MM.1S (cell line): ENCODE data around the gene NCSTN.

Source experiments
- DNase-seq: peaks from one replicate; pipeline ENCODE4 v3.0.0-alpha.2; 2015
- H2AFZ ChIP-seq: fragments of 300-600 bp; sonication (generic); 2 replicates; pipeline ENCODE4 v1.6.0; 2016; ENCODE audit warnings: antibody characterized with exemption, low read length
- H3F3A ChIP-seq: fragments of 300-600 bp; sonication (generic); 2 replicates; pipeline ENCODE4 v1.6.1; 2016; ENCODE audit warnings: mild to moderate bottlenecking, antibody characterized with exemption, low read length, moderate library complexity, mixed read lengths; ENCODE audit not compliant: insufficient read depth
- H3K27ac ChIP-seq: fragments of 300-600 bp; sonication (generic); 2 replicates; pipeline ENCODE4 v1.5.1; 2016; ENCODE audit warnings: mild to moderate bottlenecking, low read length
- H3K27me3 ChIP-seq: fragments of 300-600 bp; sonication (generic); replicated peaks from 2 replicates; pipeline ENCODE4 v1.6.0; 2016; ENCODE audit warnings: low read length; ENCODE audit not compliant: insufficient read depth
- H3K36me3 ChIP-seq: fragments of 300-600 bp; sonication (generic); replicated peaks from 2 replicates; pipeline ENCODE4 v1.6.1; 2016; ENCODE audit warnings: mild to moderate bottlenecking, low read length, mixed read lengths; ENCODE audit not compliant: insufficient read depth
- H3K4me1 ChIP-seq: fragments of 300-600 bp; sonication (generic); 2 replicates; pipeline ENCODE4 v1.6.1; 2016; ENCODE audit warnings: low read length, mixed read lengths
- H3K4me2 ChIP-seq: fragments of 300-600 bp; sonication (generic); 2 replicates; pipeline ENCODE4 v1.6.0; 2016; ENCODE audit warnings: low read depth, low read length
- H3K4me3 ChIP-seq: fragments of 300-600 bp; sonication (generic); 2 replicates; pipeline ENCODE4 v1.5.1; 2016; ENCODE audit warnings: low read length, mixed read lengths
- H3K79me2 ChIP-seq: fragments of 300-600 bp; sonication (generic); 2 replicates; pipeline ENCODE4 v1.6.1; 2016; ENCODE audit warnings: mixed run types, low read length, mixed read lengths
- H3K9ac ChIP-seq: fragments of 300-600 bp; sonication (generic); 2 replicates; pipeline ENCODE4 v1.6.1; 2016; ENCODE audit warnings: low read length, mixed read lengths
- H3K9me2 ChIP-seq: fragments of 300-600 bp; sonication (generic); replicated peaks from 2 replicates; pipeline ENCODE4 v1.6.1; 2016; ENCODE audit warnings: mild to moderate bottlenecking, low read length, mixed read lengths; ENCODE audit not compliant: insufficient read depth
- H3K9me3 ChIP-seq: fragments of 300-600 bp; sonication (generic); replicated peaks from 2 replicates; pipeline ENCODE4 v1.6.1; 2016; ENCODE audit warnings: mild to moderate bottlenecking, low read length, mixed read lengths; ENCODE audit not compliant: insufficient read depth
- H4K20me1 ChIP-seq: fragments of 300-600 bp; sonication (generic); 2 replicates; pipeline ENCODE4 v1.6.1; 2016; ENCODE audit warnings: mild to moderate bottlenecking, low read length, moderate library complexity, mixed read lengths; ENCODE audit not compliant: insufficient read depth
- CTCF ChIP-seq: fragments of 300-600 bp; sonication (generic); IDR thresholded peaks from 2 replicates; pipeline ENCODE4 v1.5.1; 2016; ENCODE audit warnings: antibody characterized with exemption, low read length, mixed read lengths
- EZH2 ChIP-seq: fragments of 300-600 bp; sonication (generic); optimal IDR thresholded peaks from 2 replicates; pipeline ENCODE3; 2017; ENCODE audit warnings: low read depth, mild to moderate bottlenecking, antibody characterized with exemption, low read length, mixed read lengths
- EZH2phosphoT487 ChIP-seq: fragments of 300-600 bp; sonication (generic); IDR thresholded peaks from 2 replicates; pipeline ENCODE4 v1.6.1; 2018; ENCODE audit warnings: antibody characterized with exemption, low read length

NCSTN gene

DNA sequence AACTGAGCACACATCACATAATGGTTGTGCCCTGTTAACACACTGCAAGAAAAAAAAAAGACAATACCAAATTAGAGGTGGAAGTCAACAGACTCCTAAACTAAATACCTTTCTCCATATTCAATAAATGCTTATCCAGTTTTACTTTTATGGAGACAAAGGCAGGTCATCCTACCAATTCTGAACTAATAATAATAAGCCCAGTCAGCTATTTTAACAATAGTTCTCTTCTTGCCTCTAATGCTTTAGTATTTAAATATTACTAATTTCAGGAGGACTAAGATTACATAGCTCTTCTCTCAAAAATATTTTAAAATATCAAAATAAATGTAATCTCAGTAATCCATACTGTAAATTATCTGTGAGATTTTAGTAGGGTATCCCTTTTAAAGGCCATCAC, 10.7 kb upstream of the NCSTN start:
- H3K79me2 ChIP-seq, result 0 out of 2 replicates have a peak, but pooled peaks cover 16% of the 10 kb centered on the region
- no peak overlapping the region for H2AFZ ChIP-seq
- H3K9me3 ChIP-seq, result no peaks in the 10 kb centered on the region
- H3K36me3 ChIP-seq, result peaks cover 25% of the 10 kb centered on the region; the same call in 1 of the 2 replicates
- H4K20me1 ChIP-seq, result no peaks in the 10 kb centered on the region
- no peaks in the 10 kb centered on the region for H3K4me1 ChIP-seq
- no peaks in the 10 kb centered on the region for H3F3A ChIP-seq
- no peak overlapping the region for H3K9ac ChIP-seq
- H3K27ac ChIP-seq, result no peak overlapping the region
- TF ChIP-seq EZH2phosphoT487 (no peak), CTCF (no peak), EZH2 (no peak)
- H3K4me2 ChIP-seq, result no peak overlapping the region
- H3K4me3 ChIP-seq, result no peak overlapping the region
- no peaks in the 10 kb centered on the region for H3K27me3 ChIP-seq
- no peaks in the 10 kb centered on the region for H3K9me2 ChIP-seq
- no peak for DNase-seq

- Histone ChIP-seq H3K27me3 (no peaks in the 10 kb centered on the region), H2AFZ (no peak overlapping the region), H3K9ac (no peak overlapping the region), H3K27ac (no peak overlapping the region), H3K36me3 (peaks cover 13% of the 10 kb centered on the region; the same call in 1 of the 2 replicates), H3F3A (no peaks in the 10 kb centered on the region), H3K79me2 (peaks cover 69% of the 10 kb centered on the region), H3K9me3 (no peaks in the 10 kb centered on the region), H3K4me2 (no peak overlapping the region), H3K4me1 (no peaks in the 10 kb centered on the region), H3K4me3 (no peak overlapping the region), H4K20me1 (no peaks in the 10 kb centered on the region), H3K9me2 (no peaks in the 10 kb centered on the region)
- TF ChIP-seq CTCF, result no peak
- no peak for DNase-seq
Observed at GRCh38 chr1:160338580-160338979, 4.6 kb upstream of the NCSTN start.

GRCh38 chr1:160340146-160340545, 3.0 kb upstream of the NCSTN start:
- Histone ChIP-seq H3K4me2 (no peak overlapping the region), H3K27ac (no peak overlapping the region), H4K20me1 (no peaks in the 10 kb centered on the region), H3K27me3 (no peaks in the 10 kb centered on the region), H3K79me2 (peaks cover 80% of the 10 kb centered on the region), H3K9me2 (no peaks in the 10 kb centered on the region), H3F3A (0 out of 2 replicates have a peak, but pooled peaks cover 4% of the 10 kb centered on the region), H3K4me3 (no peak overlapping the region), H3K4me1 (peaks cover 9% of the 10 kb centered on the region), H3K9me3 (no peaks in the 10 kb centered on the region), H3K36me3 (peaks cover 7% of the 10 kb centered on the region; the same call in 1 of the 2 replicates), H3K9ac (no peak overlapping the region), H2AFZ (no peak overlapping the region)
- DNase-seq, result no peak
- no peak for TF ChIP-seq CTCF

DNA sequence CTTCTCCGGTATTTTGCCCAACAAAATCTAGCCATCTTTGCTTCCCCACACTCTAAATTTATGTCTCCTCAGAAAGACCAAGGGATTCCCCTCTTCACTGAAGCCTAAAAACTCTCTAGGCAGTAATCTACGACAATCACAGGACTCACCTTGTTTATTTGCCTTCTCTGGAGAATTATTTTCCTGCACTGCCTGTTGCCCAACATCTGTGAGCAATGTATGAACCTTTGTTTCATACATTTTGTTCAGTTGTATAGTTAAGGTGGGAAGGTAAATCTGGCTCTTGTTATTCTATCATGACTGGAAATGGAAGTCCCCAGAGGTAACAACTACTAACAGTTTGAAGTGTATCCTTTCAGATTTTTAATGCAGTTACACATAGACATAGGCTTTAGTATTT, 2.3 kb upstream of the NCSTN start:
- Histone ChIP-seq H3K4me2 (no peak overlapping the region), H2AFZ (no peak overlapping the region), H3K4me1 (peaks cover 9% of the 10 kb centered on the region), H3K9me3 (no peaks in the 10 kb centered on the region), H3K9me2 (no peaks in the 10 kb centered on the region), H3F3A (0 out of 2 replicates have a peak, but pooled peaks cover 4% of the 10 kb centered on the region), H3K4me3 (no peak overlapping the region), H3K27ac (no peak overlapping the region), H3K27me3 (no peaks in the 10 kb centered on the region), H3K79me2 (peaks cover 86% of the 10 kb centered on the region), H3K9ac (no peak overlapping the region), H3K36me3 (peaks cover 7% of the 10 kb centered on the region; the same call in 1 of the 2 replicates), H4K20me1 (no peaks in the 10 kb centered on the region)
- DNase-seq, result no peak
- TF ChIP-seq CTCF, result no peak
- no peak for TF ChIP-seq EZH2phosphoT487
- no peak for TF ChIP-seq EZH2
